Sigmoid colon (tissue), 4 donors: Measurements from ENCODE around the gene PDZRN3.

Source experiments
- POLR2A ChIP-seq, 2 donors: fragments of 450-650 bp; IDR thresholded peaks; one replicate each; pipeline ENCODE4 v1.6.1; 2016; ENCODE audit warnings: antibody characterized with exemption in 2 of 2, mild to moderate bottlenecking in 2 of 2, moderate library complexity in 2 of 2
- POLR2AphosphoS5 ChIP-seq, 4 donors: sonication (generic); formaldehyde crosslinking; IDR thresholded peaks; one replicate each; pipeline ENCODE4 v1.6.1; 2017; ENCODE audit warnings: antibody characterized with exemption in 4 of 4
- TF ChIP-seq, protein P1 (sequence below), 4 experiments: fragments of 450-650 bp in 3 of 4; fragments of 200-600 bp in 1 of 4; IDR thresholded peaks; one replicate each; pipeline ENCODE4 v1.5.1; 2016 to 2019; ENCODE audit warnings: antibody characterized with exemption in 4 of 4, mild to moderate bottlenecking in 3 of 4, moderate library complexity in 2 of 4

DNA sequence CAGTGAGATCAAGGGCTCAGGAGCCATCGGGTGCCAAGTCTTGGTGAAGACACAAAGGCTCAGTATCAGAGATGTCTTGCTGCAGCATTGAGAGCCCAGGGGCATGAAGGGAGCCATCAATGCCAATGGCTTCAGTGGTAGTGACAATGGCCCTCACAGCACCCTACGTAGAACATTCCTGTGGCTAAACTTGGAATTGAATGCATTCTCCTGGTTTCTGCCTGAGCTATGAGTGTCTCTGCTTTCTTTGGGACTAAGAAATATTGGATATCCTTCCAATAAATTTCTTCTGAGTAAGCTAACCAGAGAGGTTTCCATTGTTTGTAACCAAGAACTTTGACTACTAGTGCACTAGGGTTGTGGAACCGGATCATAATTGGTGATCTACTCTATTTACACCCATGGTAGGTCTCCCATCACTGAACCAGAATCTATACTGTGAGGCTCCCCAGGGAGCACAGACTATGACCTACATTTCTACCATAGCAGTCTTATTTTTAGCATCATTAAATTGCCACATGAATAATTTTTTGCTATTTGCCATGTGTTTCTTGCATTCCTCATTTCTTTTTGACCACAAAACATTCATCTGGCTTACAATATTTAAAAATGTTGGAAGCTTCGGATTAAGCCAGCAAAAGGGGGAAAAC, 31.6 kb upstream of the PDZRN3 start:
- TF ChIP-seq POLR2AphosphoS5 (IDR thresholded peaks at IDR 0.05) (no peak), POLR2A (IDR thresholded peaks at IDR 0.05) (no peak)
- TF ChIP-seq, protein P1, sequence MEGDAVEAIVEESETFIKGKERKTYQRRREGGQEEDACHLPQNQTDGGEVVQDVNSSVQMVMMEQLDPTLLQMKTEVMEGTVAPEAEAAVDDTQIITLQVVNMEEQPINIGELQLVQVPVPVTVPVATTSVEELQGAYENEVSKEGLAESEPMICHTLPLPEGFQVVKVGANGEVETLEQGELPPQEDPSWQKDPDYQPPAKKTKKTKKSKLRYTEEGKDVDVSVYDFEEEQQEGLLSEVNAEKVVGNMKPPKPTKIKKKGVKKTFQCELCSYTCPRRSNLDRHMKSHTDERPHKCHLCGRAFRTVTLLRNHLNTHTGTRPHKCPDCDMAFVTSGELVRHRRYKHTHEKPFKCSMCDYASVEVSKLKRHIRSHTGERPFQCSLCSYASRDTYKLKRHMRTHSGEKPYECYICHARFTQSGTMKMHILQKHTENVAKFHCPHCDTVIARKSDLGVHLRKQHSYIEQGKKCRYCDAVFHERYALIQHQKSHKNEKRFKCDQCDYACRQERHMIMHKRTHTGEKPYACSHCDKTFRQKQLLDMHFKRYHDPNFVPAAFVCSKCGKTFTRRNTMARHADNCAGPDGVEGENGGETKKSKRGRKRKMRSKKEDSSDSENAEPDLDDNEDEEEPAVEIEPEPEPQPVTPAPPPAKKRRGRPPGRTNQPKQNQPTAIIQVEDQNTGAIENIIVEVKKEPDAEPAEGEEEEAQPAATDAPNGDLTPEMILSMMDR (IDR thresholded peaks at IDR 0.05), result no peak
